Upper lobe of left lung (tissue), 6 donors: ENCODE results near the gene CYP46A1. TPM values are rescaled to one million over a fixed set of nuclear protein-coding genes. Genes with fewer than 3 reads are reported as not detected.

Source experiments
- ATAC-seq, 2 donors: fragments of 200-7000 bp; cut with Tn5 transposase; one replicate each; pipeline ENCODE4 v1.9.1; 2022; ENCODE audit warnings: mild to moderate bottlenecking in 2 of 2, moderate library complexity in 2 of 2; ENCODE audit not compliant: low FRiP score in 2 of 2
- DNase-seq, 2 donors: peaks; one replicate each; pipeline ENCODE4 v3.0.0-alpha.2; 2019 to 2020
- H3K27ac ChIP-seq, 4 donors: fragments of 200-600 bp; sonication (generic); one replicate each; pipeline ENCODE4 v1.5.1; 2016 to 2019
- H3K27me3 ChIP-seq, 4 donors: fragments of 200-600 bp; sonication (generic); one replicate each; pipeline ENCODE4 v1.5.1; 2017 to 2019
- H3K36me3 ChIP-seq, 4 donors: fragments of 200-600 bp; sonication (generic); one replicate each; pipeline ENCODE4 v1.5.1; 2016 to 2019
- H3K4me1 ChIP-seq, 4 donors: fragments of 200-600 bp; sonication (generic); one replicate each; pipeline ENCODE4 v1.5.1; 2018 to 2019
- H3K4me3 ChIP-seq, 4 donors: fragments of 200-600 bp; sonication (generic); one replicate each; pipeline ENCODE4 v1.5.1; 2017 to 2019; ENCODE audit warnings: mild to moderate bottlenecking in 2 of 4, moderate library complexity in 1 of 4
- H3K9me3 ChIP-seq, 4 donors: fragments of 200-600 bp; sonication (generic); one replicate each; pipeline ENCODE4 v1.5.1; 2018 to 2019
- EP300 ChIP-seq, 4 donors: sonication (generic); formaldehyde crosslinking; IDR thresholded peaks; one replicate each; pipeline ENCODE4 v1.5.1; 2017; ENCODE audit warnings: antibody characterized with exemption in 4 of 4, control low read depth in 2 of 4
- POLR2A ChIP-seq, 4 donors: fragments of 450-650 bp; IDR thresholded peaks; one replicate each; pipeline ENCODE4 v1.5.1; 2016 to 2017; ENCODE audit warnings: antibody characterized with exemption in 4 of 4, mild to moderate bottlenecking in 2 of 4
- POLR2AphosphoS5 ChIP-seq, 2 donors: sonication (generic); formaldehyde crosslinking; IDR thresholded peaks; one replicate each; pipeline ENCODE4 v1.5.1; 2017; ENCODE audit warnings: antibody characterized with exemption in 2 of 2
- WGBS, 2 donors: methylation state at CpG; one replicate each; pipeline ENCODE4 v1.1.5; 2017 to 2018; 5-methylcytosine and 5-hydroxymethylcytosine counted together
- total RNA-seq, 6 donors: library from RNA; depleted of rRNA in 4 of 6; stranded (reverse); fragments of >200 nt in 4 of 6; gene quantifications; one replicate each; pipeline versions ENCODE4 v1.1.0 to v1.2.1, GENCODE V29; 2016 to 2021
- TF ChIP-seq, protein P1 (sequence below), 6 experiments: fragments of 450-650 bp in 4 of 6; fragments of 200-600 bp in 2 of 6; sonication (generic) in 2 of 6; IDR thresholded peaks; one replicate each; pipeline ENCODE4 v1.5.1; 2016 to 2019; ENCODE audit warnings: antibody characterized with exemption in 6 of 6
- donor health status: DM: no; HTN: no; CAD: no; lungs with moderate emphysema.
- donor health status: DM: no; HTN: yes; CAD: no; lungs with severe emphysema.

Gene CYP46A1
- total RNA-seq, 6 donors from 2014 or later: 0.15 to 12.6 (median 1.2) TPM

GRCh38 chr14:99656171-99656570 lies 27.9 kb upstream of the CYP46A1 start:
- Histone ChIP-seq H3K9me3 (no peaks in the 10 kb centered on the region), H3K4me1 (peaks cover 3 to 13% (median 6%) of the 10 kb centered on the region in 4 donors), H3K36me3 (no peaks in the 10 kb centered on the region), H3K4me3 (no peak overlapping the region), H3K27me3 (peaks cover 0 to 19% (median 8%) of the 10 kb centered on the region in 4 donors), H3K27ac (no peak overlapping the region)
- ATAC-seq (no peak), DNase-seq (no peak)
- TF ChIP-seq POLR2A (IDR thresholded peaks at IDR 0.05) (no peak), POLR2AphosphoS5 (IDR thresholded peaks at IDR 0.05) (no peak)
- TF ChIP-seq, protein P1, sequence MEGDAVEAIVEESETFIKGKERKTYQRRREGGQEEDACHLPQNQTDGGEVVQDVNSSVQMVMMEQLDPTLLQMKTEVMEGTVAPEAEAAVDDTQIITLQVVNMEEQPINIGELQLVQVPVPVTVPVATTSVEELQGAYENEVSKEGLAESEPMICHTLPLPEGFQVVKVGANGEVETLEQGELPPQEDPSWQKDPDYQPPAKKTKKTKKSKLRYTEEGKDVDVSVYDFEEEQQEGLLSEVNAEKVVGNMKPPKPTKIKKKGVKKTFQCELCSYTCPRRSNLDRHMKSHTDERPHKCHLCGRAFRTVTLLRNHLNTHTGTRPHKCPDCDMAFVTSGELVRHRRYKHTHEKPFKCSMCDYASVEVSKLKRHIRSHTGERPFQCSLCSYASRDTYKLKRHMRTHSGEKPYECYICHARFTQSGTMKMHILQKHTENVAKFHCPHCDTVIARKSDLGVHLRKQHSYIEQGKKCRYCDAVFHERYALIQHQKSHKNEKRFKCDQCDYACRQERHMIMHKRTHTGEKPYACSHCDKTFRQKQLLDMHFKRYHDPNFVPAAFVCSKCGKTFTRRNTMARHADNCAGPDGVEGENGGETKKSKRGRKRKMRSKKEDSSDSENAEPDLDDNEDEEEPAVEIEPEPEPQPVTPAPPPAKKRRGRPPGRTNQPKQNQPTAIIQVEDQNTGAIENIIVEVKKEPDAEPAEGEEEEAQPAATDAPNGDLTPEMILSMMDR (IDR thresholded peaks at IDR 0.05): no peak
- WGBS, 2 donors: 72 to 85% methylated on average over 5 of the region's 5 CpGs

- WGBS, 2 donors: 41 to 50% methylated on average over 1 of the region's 1 CpG
- H3K27me3 ChIP-seq: peaks cover 0 to 19% (median 8%) of the 10 kb centered on the region in 4 donors
These were observed 26.4 kb upstream of the CYP46A1 start for GRCh38 chr14:99657645-99658155.

DNA sequence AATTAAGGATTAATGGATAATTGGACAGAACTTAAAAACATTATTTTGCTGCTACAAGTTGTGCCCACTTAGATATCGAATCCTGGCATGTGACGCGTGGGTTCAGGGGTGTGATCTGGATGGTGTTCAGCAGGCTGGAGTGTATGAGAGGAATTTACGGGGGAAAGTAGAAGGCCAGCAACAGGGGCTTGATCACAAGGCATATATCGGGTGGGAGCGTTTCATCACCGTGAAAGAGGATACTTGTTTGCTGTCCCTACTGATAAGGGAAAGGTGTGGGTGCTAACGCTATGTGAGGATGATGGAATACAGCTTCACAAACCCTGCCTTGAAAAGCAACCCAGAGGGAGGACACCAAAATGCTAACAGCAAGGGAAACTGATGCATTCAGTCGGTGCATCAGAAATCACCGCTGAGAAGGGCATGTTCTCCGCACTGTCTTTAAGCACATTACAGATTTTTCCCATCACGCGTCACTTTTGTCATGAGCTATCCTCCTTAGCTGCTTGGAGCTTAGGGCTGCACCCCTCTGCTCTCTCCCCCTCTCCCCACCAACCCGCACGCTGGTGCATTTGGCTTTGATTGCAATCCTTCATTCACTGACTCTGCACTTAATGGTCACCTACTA lies 25.8 kb upstream of the CYP46A1 start:
- ATAC-seq (no peak), DNase-seq (no peak)
- Histone ChIP-seq H3K27ac (no peak overlapping the region), H3K4me1 (peaks cover 3 to 13% (median 6%) of the 10 kb centered on the region in 4 donors), H3K4me3 (no peak overlapping the region), H3K9me3 (no peaks in the 10 kb centered on the region), H3K36me3 (no peaks in the 10 kb centered on the region), H3K27me3 (peaks cover 0 to 19% (median 8%) of the 10 kb centered on the region in 4 donors)
- 56 to 59% methylated on average over 15 of the region's 15 CpGs for WGBS, 2 donors
- TF ChIP-seq EP300 (IDR thresholded peaks at IDR 0.05): no peak
- TF ChIP-seq, protein P1 (IDR thresholded peaks at IDR 0.05): no peak
- TF ChIP-seq POLR2AphosphoS5 (IDR thresholded peaks at IDR 0.05): no peak
- TF ChIP-seq POLR2A (IDR thresholded peaks at IDR 0.05): no peak

More at GRCh38 chr14:99657645-99658155, 26.4 kb upstream of the CYP46A1 start:
- no peak for TF ChIP-seq POLR2A (IDR thresholded peaks at IDR 0.05)
- TF ChIP-seq POLR2AphosphoS5 (IDR thresholded peaks at IDR 0.05): no peak
- TF ChIP-seq EP300 (IDR thresholded peaks at IDR 0.05): no peak
- TF ChIP-seq, protein P1 (IDR thresholded peaks at IDR 0.05): no peak
- no peak for ATAC-seq
- H3K27ac ChIP-seq: no peak overlapping the region
- no peaks in the 10 kb centered on the region for H3K36me3 ChIP-seq
- H3K9me3 ChIP-seq: no peaks in the 10 kb centered on the region
- peaks cover 3 to 13% (median 6%) of the 10 kb centered on the region in 4 donors for H3K4me1 ChIP-seq
- no peak for DNase-seq
- no peak overlapping the region for H3K4me3 ChIP-seq

GRCh38 chr14:99659333-99659741 lies 24.8 kb upstream of the CYP46A1 start:
- TF ChIP-seq, protein P1 (IDR thresholded peaks at IDR 0.05): peak in 3 of 6 experiments; percentile 8 to 69 (median 35)
- no peak for TF ChIP-seq EP300 (IDR thresholded peaks at IDR 0.05)
- Histone ChIP-seq H3K4me1 (peaks cover 3 to 13% (median 6%) of the 10 kb centered on the region in 4 donors), H3K27ac (no peak overlapping the region), H3K27me3 (peaks cover 0 to 19% (median 8%) of the 10 kb centered on the region in 4 donors), H3K9me3 (no peaks in the 10 kb centered on the region), H3K4me3 (peak overlapping the region in 2 of 4 donors; percentile 15 to 25), H3K36me3 (no peaks in the 10 kb centered on the region)
- DNase-seq (peak in 1 of 2 donors; percentile 84), ATAC-seq (peak in 1 of 2 donors; percentile 32)
- 6 to 7% methylated on average over 15 to 38 of the region's 58 CpGs for WGBS, 2 donors
